Hepatocyte (in vitro differentiated cells): ENCODE measurements around the gene SPRY1. TPM values are rescaled to one million over a fixed set of nuclear protein-coding genes. Genes with fewer than 3 reads are reported as not detected.

Source experiments
- DNase-seq: peaks from one replicate; pipeline ENCODE4 v3.0.0-alpha.2; 2016; ENCODE audit warnings: low spot score
- H2AFZ ChIP-seq: fragments of 200-600 bp; sonication (generic); 2 replicates; pipeline ENCODE4 v1.6.0; 2016; ENCODE audit warnings: antibody characterized with exemption, mild to moderate bottlenecking
- H3K27ac ChIP-seq: fragments of 200-600 bp; sonication (generic); 2 replicates; pipeline ENCODE4 v1.5.1; 2016; ENCODE audit warnings: mild to moderate bottlenecking
- H3K27me3 ChIP-seq: fragments of 200-600 bp; sonication (generic); 2 replicates; pipeline ENCODE4 v1.6.1; 2016
- H3K36me3 ChIP-seq: fragments of 200-600 bp; sonication (generic); replicated peaks from 2 replicates; pipeline ENCODE4 v1.5.1; 2016; ENCODE audit warnings: low read depth; ENCODE audit not compliant: insufficient read depth
- H3K4me1 ChIP-seq: fragments of 200-600 bp; sonication (generic); 2 replicates; pipeline ENCODE4 v1.5.1; 2016; ENCODE audit warnings: mild to moderate bottlenecking, moderate library complexity; ENCODE audit not compliant: insufficient read depth
- H3K4me2 ChIP-seq: fragments of 200-600 bp; sonication (generic); 2 replicates; pipeline ENCODE4 v1.6.0; 2016
- H3K4me3 ChIP-seq: fragments of 200-600 bp; sonication (generic); 2 replicates; pipeline ENCODE4 v1.5.1; 2016; ENCODE audit warnings: mild to moderate bottlenecking
- H3K79me2 ChIP-seq: fragments of 200-600 bp; sonication (generic); 2 replicates; pipeline ENCODE4 v1.6.0; 2017; ENCODE audit warnings: mild to moderate bottlenecking
- H3K9me2 ChIP-seq: fragments of 200-600 bp; sonication (generic); replicated peaks from 2 replicates; pipeline ENCODE4 v1.6.0; 2017; ENCODE audit warnings: mild to moderate bottlenecking; ENCODE audit not compliant: insufficient read depth
- H3K9me3 ChIP-seq: fragments of 200-600 bp; sonication (generic); 2 replicates; pipeline ENCODE4 v1.5.1; 2016; ENCODE audit warnings: low read depth, mild to moderate bottlenecking
- H4K20me1 ChIP-seq: fragments of 200-600 bp; sonication (generic); 2 replicates; pipeline ENCODE4 v1.6.0; 2016; ENCODE audit warnings: mild to moderate bottlenecking; ENCODE audit not compliant: insufficient read depth, poor library complexity, severe bottlenecking
- CTCF ChIP-seq: fragments of 200-600 bp; sonication (generic); IDR thresholded peaks from 2 replicates; pipeline ENCODE4 v1.5.1; 2016; ENCODE audit warnings: antibody characterized with exemption, mild to moderate bottlenecking; ENCODE audit not compliant: poor library complexity
- EZH2 ChIP-seq: fragments of 200-600 bp; sonication (generic); IDR thresholded peaks from 2 replicates; pipeline ENCODE4 v1.6.1; 2016; ENCODE audit warnings: antibody characterized with exemption, mild to moderate bottlenecking, borderline replicate concordance
- EZH2phosphoT487 ChIP-seq: fragments of 200-600 bp; sonication (generic); IDR thresholded peaks from one replicate; pipeline ENCODE4 v1.6.1; 2018; ENCODE audit warnings: antibody characterized with exemption, mild to moderate bottlenecking, low read depth, moderate library complexity; ENCODE audit not compliant: unreplicated experiment, severe bottlenecking
- WGBS: methylation state at CpG from one replicate; pipeline ENCODE4 v1.1.6; 2016; ENCODE audit warnings: low lambda C conversion rate; ENCODE audit errors: missing lambda C conversion rate; 5-methylcytosine and 5-hydroxymethylcytosine counted together
- polyA plus RNA-seq: library from polyadenylated mRNA; unstranded; fragments of >200 nt; fragmentation: Nextera tagmentation; extraction: Ambion mirVana; gene quantifications from 2 replicates; pipeline ENCODE4 v1.2.1, GENCODE V29; 2016
- total RNA-seq: library from RNA; depleted of rRNA; stranded (reverse); fragments of >200 nt; gene quantifications from 2 replicates; pipeline ENCODE4 v1.2.3, GENCODE V29; 2014

The SPRY1 gene
- total and polyA plus RNA-seq, 2 experiments from 2014 or later = 37.7 to 40.1 TPM

GRCh38 chr4:123423819-123424218, 27.2 kb downstream of the SPRY1 start:
- Histone ChIP-seq H2AFZ (no peak overlapping the region), H3K79me2 (no peaks in the 10 kb centered on the region), H3K27ac (no peak overlapping the region), H3K4me3 (no peak overlapping the region), H3K9me3 (no peaks in the 10 kb centered on the region), H3K4me2 (no peak overlapping the region), H3K4me1 (peaks cover 6% of the 10 kb centered on the region), H3K9me2 (no peaks in the 10 kb centered on the region), H4K20me1 (no peaks in the 10 kb centered on the region), H3K36me3 (no peaks in the 10 kb centered on the region), H3K27me3 (no peaks in the 10 kb centered on the region)
- 89% methylated on average over 5 of the region's 5 CpGs for WGBS
- DNase-seq = no peak
- TF ChIP-seq CTCF (no peak), EZH2 (no peak), EZH2phosphoT487 (no peak)

- Histone ChIP-seq H3K4me1 (no peaks in the 10 kb centered on the region), H2AFZ (no peak overlapping the region), H3K79me2 (no peaks in the 10 kb centered on the region), H3K4me3 (no peak overlapping the region), H3K36me3 (no peaks in the 10 kb centered on the region), H3K9me2 (no peaks in the 10 kb centered on the region), H3K27me3 (no peaks in the 10 kb centered on the region), H3K4me2 (no peak overlapping the region), H4K20me1 (no peaks in the 10 kb centered on the region), H3K27ac (no peak overlapping the region), H3K9me3 (no peaks in the 10 kb centered on the region)
- TF ChIP-seq EZH2 (no peak), EZH2phosphoT487 (no peak), CTCF (no peak)
- no peak for DNase-seq
- 100% methylated on average over 3 of the region's 3 CpGs for WGBS
Measured at GRCh38 chr4:123427951-123428350, 31.4 kb downstream of the SPRY1 start.

GRCh38 chr4:123430031-123430430, 33.4 kb downstream of the SPRY1 start:
- Histone ChIP-seq H3K27me3 (no peaks in the 10 kb centered on the region), H3K27ac (peak overlapping the region; percentile 59), H3K4me2 (no peak overlapping the region), H3K9me3 (no peaks in the 10 kb centered on the region), H4K20me1 (no peaks in the 10 kb centered on the region), H3K4me3 (no peak overlapping the region), H2AFZ (no peak overlapping the region), H3K9me2 (no peaks in the 10 kb centered on the region), H3K36me3 (no peaks in the 10 kb centered on the region), H3K4me1 (no peaks in the 10 kb centered on the region), H3K79me2 (no peaks in the 10 kb centered on the region)
- WGBS = 90% methylated on average over 3 of the region's 3 CpGs
- no peak for DNase-seq
- TF ChIP-seq CTCF = no peak
- no peak for TF ChIP-seq EZH2phosphoT487
- TF ChIP-seq EZH2 = no peak

GRCh38 chr4:123430501-123430900, 33.9 kb downstream of the SPRY1 start:
- H4K20me1 ChIP-seq = no peaks in the 10 kb centered on the region
- H3K27ac ChIP-seq = peak overlapping the region; percentile 59
- no peaks in the 10 kb centered on the region for H3K36me3 ChIP-seq
- TF ChIP-seq CTCF (no peak), EZH2 (no peak), EZH2phosphoT487 (no peak)
- 71% methylated on average over 2 of the region's 2 CpGs for WGBS
- H3K4me2 ChIP-seq = no peak overlapping the region
- no peaks in the 10 kb centered on the region for H3K9me3 ChIP-seq
- H3K9me2 ChIP-seq = no peaks in the 10 kb centered on the region
- H3K27me3 ChIP-seq = no peaks in the 10 kb centered on the region
- no peak for DNase-seq
- no peaks in the 10 kb centered on the region for H3K79me2 ChIP-seq
- no peak overlapping the region for H2AFZ ChIP-seq
- no peak overlapping the region for H3K4me3 ChIP-seq
- no peaks in the 10 kb centered on the region for H3K4me1 ChIP-seq
